Esophagus muscularis mucosa (tissue), 4 donors: ENCODE measurements around the gene AFF3. TPM values are rescaled to one million over a fixed set of nuclear protein-coding genes. Genes with fewer than 3 reads are reported as not detected.

Source experiments
- DNase-seq: peaks from one replicate; pipeline ENCODE4 v3.0.0-alpha.2; 2017; ENCODE audit errors: extremely low spot score
- H3K27ac ChIP-seq, 4 donors: fragments of 200-600 bp; sonication (generic); replicated peaks in 1 of 4; 1 replicate in 3 of 4; 2 replicates in 1 of 4; pipeline ENCODE4 v1.5.1; 2016 to 2019; ENCODE audit warnings: mild to moderate bottlenecking in 1 of 4
- H3K27me3 ChIP-seq, 4 donors: fragments of 200-600 bp; sonication (generic); one replicate each; pipeline versions ENCODE4 v1.5.1 to v1.6.0; 2016 to 2019
- H3K36me3 ChIP-seq, 4 donors: fragments of 200-600 bp; sonication (generic); one replicate each; pipeline ENCODE4 v1.5.1; 2016 to 2019
- H3K4me1 ChIP-seq, 4 donors: fragments of 200-600 bp; sonication (generic); one replicate each; pipeline ENCODE4 v1.5.1; 2016 to 2019
- H3K4me3 ChIP-seq, 4 donors: fragments of 200-600 bp; sonication (generic); 1 replicate in 2 of 4; 2 replicates in 2 of 4; pipeline ENCODE4 v1.5.1; 2016 to 2019; ENCODE audit warnings: mild to moderate bottlenecking in 4 of 4, moderate library complexity in 1 of 4
- H3K9me3 ChIP-seq, 4 donors: fragments of 200-600 bp; sonication (generic); 1 replicate in 3 of 4; 2 replicates in 1 of 4; pipeline ENCODE4 v1.5.1; 2016 to 2019
- EP300 ChIP-seq: sonication (generic); formaldehyde crosslinking; IDR thresholded peaks from one replicate; pipeline ENCODE4 v1.6.1; 2017; ENCODE audit warnings: antibody characterized with exemption
- POLR2A ChIP-seq: fragments of 450-650 bp; IDR thresholded peaks from one replicate; pipeline ENCODE4 v1.6.1; 2017; ENCODE audit warnings: antibody characterized with exemption, moderate library complexity, mild to moderate bottlenecking, low read depth
- POLR2AphosphoS5 ChIP-seq, 2 donors: sonication (generic); formaldehyde crosslinking; IDR thresholded peaks; one replicate each; pipeline ENCODE4 v1.6.1; 2017; ENCODE audit warnings: antibody characterized with exemption in 2 of 2
- WGBS: methylation state at CpG from one replicate; pipeline ENCODE4 v1.1.5; 2018; 5-methylcytosine and 5-hydroxymethylcytosine counted together
- intact Hi-C: fragments of 100-400 bp; cut with DNase I; formaldehyde crosslinking; loops from one replicate; pipeline ENCODE4 v1.15.1; 2023
- total RNA-seq, 4 donors: library from RNA; depleted of rRNA; stranded (reverse); fragments of >200 nt; gene quantifications; one replicate each; pipeline versions ENCODE4 v1.1.0 to v1.2.1, GENCODE V29; 2016
- TF ChIP-seq, protein P1 (sequence below), 3 experiments: fragments of 200-600 bp in 2 of 3; fragments of 450-650 bp in 1 of 3; sonication (generic) in 2 of 3; IDR thresholded peaks; one replicate each; pipeline ENCODE4 v1.5.1; 2017 to 2019; ENCODE audit warnings: antibody characterized with exemption in 3 of 3, mild to moderate bottlenecking in 2 of 3, moderate library complexity in 1 of 3

The AFF3 gene
- total RNA-seq, 4 donors from 2014 or later: 36.4 to 99.5 (median 56.9) TPM

DNA sequence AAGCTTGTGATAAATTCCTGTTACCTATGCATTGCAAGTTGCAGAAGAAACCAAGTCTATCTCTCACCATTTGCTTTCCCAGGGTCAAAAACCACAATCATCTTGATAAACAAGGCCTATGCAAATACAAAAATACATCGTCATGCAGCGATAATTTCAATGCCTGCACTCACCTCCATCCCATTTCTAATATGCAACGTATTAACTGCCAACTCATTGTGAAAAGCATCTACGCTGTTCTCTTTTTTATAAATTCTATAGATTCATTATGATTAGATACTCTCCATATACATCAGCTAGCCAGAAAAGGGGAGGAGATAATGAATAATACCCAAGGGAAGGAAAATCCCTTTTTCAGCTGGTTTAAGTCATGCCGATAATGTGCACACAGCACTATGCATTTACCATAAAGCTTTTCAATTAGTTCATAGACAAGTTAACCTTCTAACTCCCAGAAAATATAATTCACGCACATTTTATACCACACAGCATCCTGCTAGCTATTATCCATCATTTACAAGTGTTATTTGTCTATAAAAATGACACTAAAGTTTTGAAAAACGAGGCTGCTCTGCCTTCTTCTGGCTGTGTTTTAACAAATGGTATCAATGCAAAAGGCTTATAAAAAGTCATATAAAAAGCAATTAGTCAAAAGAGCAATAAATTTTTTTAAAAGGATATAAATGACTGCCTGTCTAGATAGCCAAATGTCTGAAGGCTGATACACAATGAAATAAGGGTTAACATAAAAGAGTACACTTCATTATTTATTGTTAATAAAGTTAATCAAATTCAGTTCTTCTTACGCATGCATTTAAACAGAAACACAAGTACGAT lies 77.6 kb downstream of the AFF3 start:
- DNase-seq: no peak
- Histone ChIP-seq H3K36me3 (no peaks in the 10 kb centered on the region), H3K27ac (no peak overlapping the region), H3K4me1 (peaks cover 3 to 26% (median 13%) of the 10 kb centered on the region in 4 donors), H3K27me3 (no peaks in the 10 kb centered on the region), H3K4me3 (no peak overlapping the region), H3K9me3 (peaks cover 0 to 3% (median 0%) of the 10 kb centered on the region in 4 donors)
- TF ChIP-seq POLR2A (no peak), POLR2AphosphoS5 (IDR thresholded peaks at IDR 0.05) (no peak), EP300 (no peak)
- TF ChIP-seq, protein P1, sequence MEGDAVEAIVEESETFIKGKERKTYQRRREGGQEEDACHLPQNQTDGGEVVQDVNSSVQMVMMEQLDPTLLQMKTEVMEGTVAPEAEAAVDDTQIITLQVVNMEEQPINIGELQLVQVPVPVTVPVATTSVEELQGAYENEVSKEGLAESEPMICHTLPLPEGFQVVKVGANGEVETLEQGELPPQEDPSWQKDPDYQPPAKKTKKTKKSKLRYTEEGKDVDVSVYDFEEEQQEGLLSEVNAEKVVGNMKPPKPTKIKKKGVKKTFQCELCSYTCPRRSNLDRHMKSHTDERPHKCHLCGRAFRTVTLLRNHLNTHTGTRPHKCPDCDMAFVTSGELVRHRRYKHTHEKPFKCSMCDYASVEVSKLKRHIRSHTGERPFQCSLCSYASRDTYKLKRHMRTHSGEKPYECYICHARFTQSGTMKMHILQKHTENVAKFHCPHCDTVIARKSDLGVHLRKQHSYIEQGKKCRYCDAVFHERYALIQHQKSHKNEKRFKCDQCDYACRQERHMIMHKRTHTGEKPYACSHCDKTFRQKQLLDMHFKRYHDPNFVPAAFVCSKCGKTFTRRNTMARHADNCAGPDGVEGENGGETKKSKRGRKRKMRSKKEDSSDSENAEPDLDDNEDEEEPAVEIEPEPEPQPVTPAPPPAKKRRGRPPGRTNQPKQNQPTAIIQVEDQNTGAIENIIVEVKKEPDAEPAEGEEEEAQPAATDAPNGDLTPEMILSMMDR (IDR thresholded peaks at IDR 0.05): no peak
- intact Hi-C loops: no loop called here
- WGBS: 87% methylated on average over 9 of the region's 9 CpGs

DNA sequence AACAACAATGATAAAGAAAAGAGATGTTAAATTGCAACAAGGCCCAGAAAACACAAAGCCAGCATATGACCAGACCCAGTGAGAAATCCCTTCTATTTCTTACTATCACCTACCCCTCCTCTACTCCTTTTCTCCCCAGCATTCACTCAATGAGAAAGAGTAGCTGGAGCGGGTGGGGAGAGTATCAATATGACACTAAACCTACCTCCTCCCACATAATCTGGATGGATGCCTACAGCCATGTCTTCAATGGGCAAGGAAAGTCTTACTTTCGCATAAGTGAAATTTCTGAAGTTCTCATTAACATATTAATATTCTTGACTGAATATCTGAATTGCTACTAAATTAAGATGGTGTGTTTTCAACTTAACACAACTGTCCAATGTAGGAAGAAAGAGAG lies 78.2 kb downstream of the AFF3 start:
- TF ChIP-seq POLR2AphosphoS5 (IDR thresholded peaks at IDR 0.05): no peak
- TF ChIP-seq, protein P1 (IDR thresholded peaks at IDR 0.05): no peak
- TF ChIP-seq EP300: no peak
- no peak for TF ChIP-seq POLR2A
- no peak for DNase-seq
- 91% methylated on average over 2 of the region's 2 CpGs for WGBS
- Histone ChIP-seq H3K27me3 (no peaks in the 10 kb centered on the region), H3K27ac (no peak overlapping the region), H3K4me1 (peaks cover 0 to 21% (median 11%) of the 10 kb centered on the region in 4 donors), H3K9me3 (peaks cover 0 to 3% (median 0%) of the 10 kb centered on the region in 4 donors), H3K4me3 (no peak overlapping the region), H3K36me3 (no peaks in the 10 kb centered on the region)
- intact Hi-C loops: no loop called here

DNA sequence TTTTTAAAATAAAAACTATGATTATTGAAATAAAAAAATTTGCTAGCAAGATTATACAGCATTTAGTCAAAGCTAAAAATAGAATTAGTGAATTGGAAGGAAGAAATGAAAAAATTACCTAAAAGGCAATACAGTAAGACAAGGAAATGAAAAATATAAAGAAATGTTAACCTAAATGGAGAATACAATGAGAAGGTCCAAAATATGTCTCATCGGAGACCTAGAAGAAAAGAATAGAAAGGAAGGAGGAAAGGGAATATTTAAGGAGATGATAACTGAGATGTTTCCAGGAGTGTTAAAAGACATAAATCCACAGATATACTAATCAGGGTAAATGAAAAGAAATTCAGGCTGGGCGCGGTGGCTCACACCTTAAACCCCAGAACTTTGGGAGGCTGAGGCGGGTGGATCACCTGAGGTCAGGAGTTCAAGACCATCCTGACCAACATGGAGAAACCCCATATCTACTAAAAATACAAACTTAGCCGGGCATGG lies 78.9 kb downstream of the AFF3 start:
- Histone ChIP-seq H3K9me3 (peaks cover 0 to 3% (median 0%) of the 10 kb centered on the region in 4 donors), H3K36me3 (no peaks in the 10 kb centered on the region), H3K4me3 (no peak overlapping the region), H3K27ac (no peak overlapping the region), H3K4me1 (peaks cover 0 to 21% (median 10%) of the 10 kb centered on the region in 4 donors), H3K27me3 (no peaks in the 10 kb centered on the region)
- 90% methylated on average over 5 of the region's 5 CpGs for WGBS
- TF ChIP-seq POLR2A (no peak), POLR2AphosphoS5 (IDR thresholded peaks at IDR 0.05) (no peak), EP300 (no peak)
- TF ChIP-seq, protein P1 (IDR thresholded peaks at IDR 0.05): no peak
- intact Hi-C loops: no loop called here
- DNase-seq: no peak

DNA sequence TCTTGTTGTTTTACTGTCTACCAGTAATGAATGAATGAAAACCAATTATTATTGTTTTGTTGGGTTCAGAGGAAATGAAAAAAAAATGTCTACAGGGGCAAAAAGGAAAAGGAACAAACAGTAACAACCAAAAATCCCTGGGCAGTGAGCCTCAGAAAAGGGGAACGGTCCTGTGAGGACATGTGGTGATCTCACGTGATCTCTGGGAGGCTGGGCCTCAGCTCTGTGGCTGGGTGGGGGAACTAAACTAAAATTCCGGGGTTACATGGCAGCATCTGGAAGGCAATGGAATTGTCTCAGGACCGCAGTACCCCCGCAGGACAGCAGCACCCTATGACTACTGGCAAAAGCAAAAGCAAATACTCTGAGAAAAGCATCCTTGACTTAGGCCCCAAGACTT lies 80.1 kb downstream of the AFF3 start:
- WGBS: 94% methylated on average over 5 of the region's 5 CpGs
- Histone ChIP-seq H3K27ac (no peak overlapping the region), H3K27me3 (no peaks in the 10 kb centered on the region), H3K4me3 (no peak overlapping the region), H3K4me1 (peaks cover 0 to 29% (median 12%) of the 10 kb centered on the region in 4 donors), H3K36me3 (no peaks in the 10 kb centered on the region), H3K9me3 (peaks cover 0 to 3% (median 0%) of the 10 kb centered on the region in 4 donors)
- intact Hi-C loops: no loop called here
- DNase-seq: no peak
- TF ChIP-seq POLR2AphosphoS5 (IDR thresholded peaks at IDR 0.05): no peak
- TF ChIP-seq EP300: no peak
- TF ChIP-seq POLR2A: no peak
- TF ChIP-seq, protein P1 (IDR thresholded peaks at IDR 0.05): no peak
